NCI-H748 treated with DMSO at 0.1 percent for 48 hours (cell line): ENCODE results near the gene PIK3AP1.

Experiments
- DNase-seq: peaks from one replicate; lab custom pipeline; 2025; lab: John Stamatoyannopoulos, UW

Gene PIK3AP1

DNA sequence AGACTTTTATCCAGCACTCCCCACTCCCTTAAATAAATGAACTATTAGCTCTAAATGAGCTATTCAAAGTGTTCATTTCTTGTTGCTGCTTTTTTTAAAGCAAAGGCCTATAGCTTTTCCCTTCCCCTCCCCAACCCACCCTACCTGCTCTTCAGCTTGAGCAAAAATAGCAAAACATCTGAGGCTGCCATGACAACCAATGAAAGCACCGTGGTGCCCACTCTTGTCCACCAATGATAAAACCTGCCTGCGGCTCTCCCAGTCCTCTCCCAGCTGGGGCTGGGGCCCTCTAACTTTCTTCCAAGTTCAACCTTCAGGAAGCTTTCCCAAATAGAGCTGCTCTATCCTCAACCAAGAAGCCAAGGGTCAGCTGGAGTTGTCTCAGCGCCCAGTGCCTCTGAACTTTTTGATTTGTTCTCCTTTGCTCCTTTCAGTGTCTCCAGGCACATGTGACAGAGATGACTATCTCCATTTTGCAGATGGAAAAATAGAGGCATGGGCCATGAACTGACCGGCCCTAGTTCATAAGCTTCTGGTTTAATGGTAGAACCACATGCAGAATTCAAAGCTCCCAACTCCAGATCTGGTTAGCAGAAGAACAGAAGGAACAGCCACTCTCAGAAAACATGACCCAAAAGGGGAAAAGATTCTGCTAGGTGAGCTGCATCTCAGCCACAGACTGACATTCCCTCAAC, 47.7 kb downstream of the PIK3AP1 start:
- no peak for DNase-seq

DNA sequence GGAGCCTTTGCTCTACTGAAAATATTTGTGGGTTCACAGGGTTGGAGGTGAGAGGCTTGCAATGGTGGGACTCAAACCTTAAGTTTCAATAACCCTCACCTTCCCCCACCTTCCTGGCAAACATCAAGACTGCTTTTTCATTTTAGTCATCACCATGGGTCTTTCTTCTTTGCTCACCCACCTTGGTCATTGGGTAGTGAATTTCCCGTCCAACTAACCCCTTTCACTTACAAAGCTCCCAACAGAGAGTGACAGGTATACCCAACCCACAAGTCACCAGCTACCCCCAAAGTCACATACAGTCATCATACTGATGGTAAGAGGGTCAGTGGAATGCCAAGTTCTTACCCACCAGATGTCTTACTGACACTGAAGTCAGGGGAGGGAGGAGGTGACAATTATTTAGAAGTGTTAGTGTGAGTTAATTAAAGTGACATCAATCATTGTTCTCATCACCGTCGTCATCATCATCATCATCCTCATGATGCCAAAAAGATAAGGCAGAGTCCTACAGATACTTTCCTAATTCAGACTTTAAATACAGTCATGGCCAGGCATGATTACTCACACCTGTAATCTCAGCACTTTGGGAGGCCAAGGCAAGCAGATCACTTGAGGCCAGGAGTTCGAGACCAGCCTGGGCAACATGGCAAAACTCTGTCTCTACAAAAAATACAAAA, 49.0 kb downstream of the PIK3AP1 start:
- DNase-seq = no peak

DNA sequence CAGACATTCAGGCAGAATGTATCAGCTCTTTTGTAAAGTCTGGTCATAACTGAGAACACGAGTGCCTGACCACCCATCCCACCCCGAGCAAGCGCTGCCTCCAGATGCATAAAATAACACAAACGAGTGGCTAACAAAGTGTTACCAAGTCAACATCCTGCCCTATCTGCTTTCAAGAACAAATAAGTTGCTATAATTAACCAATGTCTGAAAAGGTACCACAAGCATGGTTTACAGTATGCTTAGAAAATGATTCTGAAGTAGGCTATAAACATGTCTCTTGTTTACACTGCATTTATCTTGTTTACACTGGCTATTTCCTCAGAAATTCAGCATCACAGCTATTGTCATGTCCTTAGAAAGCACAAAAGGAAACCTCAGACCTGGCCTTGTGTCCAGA, 49.5 kb downstream of the PIK3AP1 start:
- peak; percentile 90 for DNase-seq

- no peak for DNase-seq
These were observed 52.9 kb downstream of the PIK3AP1 start for GRCh38 chr10:96667401-96667800.

DNA sequence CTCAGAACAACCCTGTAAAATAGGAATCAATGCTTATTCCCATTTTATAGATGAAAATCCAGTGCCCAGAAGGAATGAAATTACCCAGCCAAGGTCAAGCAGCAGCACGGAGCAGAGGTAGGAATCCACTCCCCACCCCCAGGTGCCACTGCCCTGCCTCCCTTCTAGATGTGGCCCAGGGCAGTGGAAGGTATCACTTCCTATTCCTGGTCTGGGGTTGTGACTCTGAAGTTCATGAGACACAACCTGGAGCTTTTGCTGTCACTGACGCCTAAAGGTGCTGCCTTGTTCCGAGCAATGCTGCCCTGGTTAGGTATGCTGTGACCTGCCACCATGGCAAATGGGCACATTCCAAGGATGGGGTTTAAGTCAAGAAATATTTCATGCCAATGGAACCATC, 53.6 kb downstream of the PIK3AP1 start:
- DNase-seq = no peak

- DNase-seq = no peak
These were observed 55.0 kb downstream of the PIK3AP1 start for GRCh38 chr10:96665306-96665705.

- no peak for DNase-seq
These were observed 55.8 kb downstream of the PIK3AP1 start for GRCh38 chr10:96664563-96664962.

DNA sequence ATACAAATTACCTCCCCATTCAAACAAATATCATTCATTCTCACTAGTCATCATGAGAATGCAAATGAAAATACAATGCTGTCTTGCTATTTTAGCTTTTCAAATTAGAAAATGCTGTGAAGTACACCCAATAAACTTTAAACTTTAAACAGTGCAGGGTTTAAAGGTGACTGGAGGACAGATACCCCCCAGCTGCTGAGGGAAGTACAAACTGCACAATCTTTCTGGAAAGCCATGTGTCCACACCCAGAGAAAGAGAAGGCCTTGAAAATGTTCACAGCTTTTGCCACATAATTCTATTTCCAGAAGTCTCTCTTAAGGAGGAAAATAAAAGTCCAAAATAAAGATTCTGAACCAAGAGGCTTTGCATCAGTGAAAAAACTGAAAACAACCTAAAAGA, 56.5 kb downstream of the PIK3AP1 start:
- no peak for DNase-seq

DNA sequence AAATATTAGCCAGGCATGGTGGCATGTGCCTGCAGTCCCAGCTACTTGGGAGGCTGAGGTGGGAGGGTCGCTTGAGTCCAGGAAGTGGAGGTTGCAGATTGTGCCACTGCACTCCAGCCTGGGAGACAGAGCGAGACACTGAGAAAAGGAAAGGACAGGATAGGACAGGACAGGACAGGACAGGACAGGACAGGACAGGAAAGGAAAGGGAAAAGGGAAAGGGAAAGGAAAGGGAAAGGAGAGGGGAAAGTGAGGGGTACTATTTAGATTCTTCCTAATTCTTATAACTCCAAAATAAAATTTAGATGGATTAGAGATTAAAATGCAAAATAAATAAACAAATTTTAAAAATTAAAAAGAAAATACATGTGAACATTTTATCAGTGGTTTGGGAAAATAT, 58.7 kb downstream of the PIK3AP1 start:
- DNase-seq = no peak

GRCh38 chr10:96660297-96660696, 60.0 kb downstream of the PIK3AP1 start:
- no peak for DNase-seq

GRCh38 chr10:96658844-96659243, 61.5 kb downstream of the PIK3AP1 start:
- DNase-seq = no peak

DNA sequence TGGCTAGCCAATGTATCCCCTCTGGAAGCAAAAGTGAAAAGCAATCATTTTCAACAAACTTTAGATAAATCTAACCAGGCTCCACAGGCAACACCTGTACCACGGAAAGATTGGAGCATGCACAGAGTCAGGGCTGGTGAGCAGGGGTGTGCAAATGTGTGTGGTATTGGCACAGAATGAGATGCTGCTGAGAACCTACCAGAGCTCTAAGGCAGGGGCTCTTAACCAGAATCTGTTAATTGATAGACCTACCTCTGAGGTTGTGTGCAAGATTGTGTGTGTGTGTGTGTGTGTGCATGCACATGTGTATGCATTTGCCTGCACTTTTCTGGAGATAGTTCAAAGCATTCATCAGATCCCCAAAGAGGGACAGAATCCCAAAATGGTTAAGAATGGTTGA, 62.9 kb downstream of the PIK3AP1 start:
- DNase-seq = no peak

DNA sequence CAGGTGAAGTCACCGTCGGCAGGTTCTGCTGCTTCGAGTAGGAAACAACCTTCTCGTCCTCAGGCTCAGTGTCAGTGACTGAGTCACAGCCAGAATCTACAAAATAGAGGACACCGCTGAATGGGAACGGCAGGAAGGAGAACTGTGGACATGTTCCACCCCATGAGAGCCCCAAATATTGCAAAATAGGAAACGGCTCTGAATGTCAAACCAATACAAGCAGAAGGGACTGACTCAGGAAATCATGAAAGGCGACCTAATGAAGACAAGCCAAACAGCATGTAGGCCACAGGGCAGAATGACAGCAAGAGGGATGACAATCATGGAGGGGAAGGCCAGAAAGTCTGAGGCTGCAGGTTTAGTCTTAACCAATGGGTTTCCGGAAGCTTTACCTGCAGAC, 63.5 kb downstream of the PIK3AP1 start:
- DNase-seq = no peak

DNA sequence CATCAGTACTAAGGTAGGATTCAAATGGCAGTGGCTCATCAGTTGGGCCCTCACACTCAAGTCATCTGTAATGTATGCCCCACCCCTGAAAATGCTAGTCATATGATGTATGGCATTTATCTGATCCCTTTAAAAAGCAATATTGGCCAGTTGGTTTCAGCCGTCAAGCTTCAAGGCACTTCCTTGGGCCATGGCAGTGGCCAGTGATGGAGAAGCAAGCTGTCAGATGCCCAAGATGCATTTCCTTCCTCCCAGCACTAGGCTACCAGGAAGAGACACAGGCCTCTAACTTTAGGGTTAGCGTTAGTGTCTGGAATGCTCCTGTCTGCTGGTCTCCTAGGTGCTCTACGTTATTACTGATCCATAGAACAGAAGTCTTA, 64.1 kb downstream of the PIK3AP1 start:
- no peak for DNase-seq

DNA sequence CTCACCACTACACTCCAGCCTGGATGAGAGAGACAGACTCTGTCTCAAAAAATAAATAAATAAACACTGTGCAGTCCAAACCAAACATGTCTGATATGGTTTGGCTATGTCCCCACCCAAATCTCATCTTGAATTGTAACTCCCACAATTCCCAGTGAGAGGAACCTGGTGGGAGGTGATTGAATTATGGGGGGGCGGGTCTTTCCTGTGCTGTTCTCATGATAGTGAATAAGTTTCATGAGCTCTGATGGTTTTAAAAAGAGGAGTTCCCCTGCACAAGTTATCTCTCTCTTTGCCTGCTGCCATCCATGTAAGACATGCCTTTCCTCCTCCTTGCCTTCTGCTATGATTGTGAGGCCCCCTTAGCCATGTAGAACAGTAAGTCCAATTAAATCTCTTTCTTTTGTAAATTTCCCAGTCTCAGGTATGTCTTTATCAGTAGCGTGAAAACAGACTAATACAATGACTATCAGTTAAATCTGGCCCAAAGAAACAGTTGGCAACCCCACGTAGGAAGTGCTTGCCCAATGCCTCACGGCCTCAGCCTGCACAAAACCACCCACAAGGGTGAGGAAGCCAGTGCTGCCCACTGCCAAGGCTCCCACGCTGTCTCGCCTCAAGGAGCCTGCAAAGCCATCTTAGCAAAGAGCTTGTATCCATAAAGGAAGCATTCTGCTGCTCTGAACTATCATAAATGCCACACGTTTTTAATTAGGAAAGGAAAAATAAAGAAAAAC, 64.7 kb downstream of the PIK3AP1 start:
- DNase-seq = no peak

DNA sequence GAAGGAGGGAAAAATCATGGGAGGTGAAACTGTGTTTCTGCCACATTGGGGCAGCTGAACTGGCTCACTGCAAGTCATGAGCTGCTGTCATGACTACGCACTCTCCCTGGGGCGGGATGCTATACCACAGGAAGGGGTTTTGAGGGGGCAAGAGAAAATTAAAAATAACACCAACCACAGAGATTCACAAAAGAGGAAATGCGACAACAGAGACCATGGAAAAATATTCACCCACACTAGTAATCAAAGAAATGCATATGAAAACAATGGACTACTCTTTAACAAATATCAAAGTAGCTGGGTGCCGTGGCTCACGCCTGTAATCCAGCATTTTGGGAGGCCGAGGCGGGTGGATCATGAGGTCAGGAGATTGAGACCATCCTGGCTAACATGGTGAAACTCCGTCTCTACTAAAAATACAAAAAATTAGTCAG, 68.3 kb downstream of the PIK3AP1 start:
- no peak for DNase-seq

DNA sequence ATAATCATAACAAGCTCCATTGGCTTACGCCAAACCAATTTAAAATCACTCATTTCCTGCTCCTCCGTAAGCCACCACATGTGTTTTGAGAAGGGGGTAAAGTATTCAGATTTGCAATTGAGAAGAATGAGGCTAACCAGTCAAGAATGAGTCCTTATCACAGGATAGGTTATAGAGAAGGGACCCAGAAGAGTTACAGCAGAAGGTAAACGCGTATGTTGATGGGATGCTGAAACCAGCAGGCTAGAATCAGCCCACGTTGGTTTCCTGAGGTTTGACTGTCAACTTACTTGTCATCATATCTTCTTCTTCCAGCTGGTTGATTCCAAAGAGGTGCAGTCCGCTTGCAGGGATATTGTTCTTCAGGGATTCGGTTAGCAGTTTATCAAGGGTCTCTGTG, 69.4 kb downstream of the PIK3AP1 start:
- no peak for DNase-seq

DNA sequence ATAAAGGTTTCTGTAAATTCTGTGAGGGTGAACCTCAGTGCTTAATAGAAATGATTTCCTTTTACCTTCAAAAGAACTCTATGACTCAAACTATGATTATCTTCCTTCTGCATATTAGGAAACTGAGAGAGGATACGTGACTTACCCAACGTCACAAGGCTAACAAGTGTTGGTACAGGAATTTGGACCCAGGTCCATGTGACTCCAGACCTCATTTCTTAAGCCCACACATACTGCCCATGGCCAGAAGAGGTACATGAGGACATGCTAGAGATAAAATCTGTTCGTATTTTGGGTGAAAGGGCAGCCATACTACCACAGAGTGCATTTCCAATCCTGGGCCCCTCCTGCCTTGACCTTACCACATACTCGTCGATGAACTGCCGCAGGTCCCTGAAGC, 72.0 kb downstream of the PIK3AP1 start:
- no peak for DNase-seq

GRCh38 chr10:96647466-96647865, 72.8 kb downstream of the PIK3AP1 start:
- no peak for DNase-seq

DNA sequence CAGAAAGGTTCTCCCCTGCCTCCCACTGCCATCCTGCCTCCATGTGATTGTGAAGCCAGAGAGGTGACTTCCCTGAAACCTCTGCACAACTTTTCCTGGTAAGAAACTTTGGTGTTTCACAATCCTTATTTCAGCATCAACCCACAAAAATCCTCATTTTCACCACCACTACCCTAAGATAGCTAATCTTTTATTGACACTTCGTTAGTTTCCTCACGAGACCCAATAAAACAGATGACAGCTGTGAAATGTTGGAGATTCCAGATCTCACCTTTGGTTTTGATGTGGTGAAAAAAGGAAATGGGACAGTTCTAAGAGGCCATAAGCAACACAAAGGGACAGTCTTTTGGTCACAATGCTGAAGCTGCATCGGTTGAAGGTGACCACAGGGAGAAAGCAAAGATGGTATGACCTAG, 73.6 kb downstream of the PIK3AP1 start:
- DNase-seq = no peak

GRCh38 chr10:96646301-96646700, 74.0 kb downstream of the PIK3AP1 start:
- no peak for DNase-seq

- no peak for DNase-seq
These were observed 75.1 kb downstream of the PIK3AP1 start for GRCh38 chr10:96645191-96645721.

DNA sequence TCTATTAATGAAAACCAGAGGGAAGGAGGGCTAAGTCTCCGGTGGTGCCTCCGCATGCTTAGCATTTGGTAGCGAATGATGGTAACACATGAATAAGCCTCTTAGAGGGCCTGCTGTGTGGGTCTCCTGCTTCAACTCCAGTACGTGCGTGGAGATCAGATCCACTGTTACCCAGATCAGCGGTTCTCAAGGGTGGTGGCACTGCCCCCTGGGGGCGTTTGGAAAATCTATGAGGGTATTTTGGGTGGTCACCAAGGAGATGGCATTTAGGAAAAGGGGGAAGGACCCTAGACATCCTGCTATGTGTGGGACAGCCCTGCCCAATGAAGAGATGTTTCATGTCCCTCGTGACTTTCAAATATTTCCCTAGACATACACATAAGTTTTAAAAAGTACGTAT, 76.4 kb downstream of the PIK3AP1 start:
- no peak for DNase-seq
